Testis (tissue), 3 donors: ENCODE data around the gene MOB3B. TPM values are rescaled to one million over a fixed set of nuclear protein-coding genes. Genes with fewer than 3 reads are reported as not detected.

Source experiments
- DNase-seq: peaks from one replicate; pipeline ENCODE4 v3.0.0-alpha.2; 2019
- H3K27ac ChIP-seq, 2 donors: fragments of 200-600 bp; sonication (generic); one replicate each; pipeline ENCODE4 v1.5.1; 2019
- H3K27me3 ChIP-seq: fragments of 200-600 bp; sonication (generic); one replicate; pipeline ENCODE4 v1.5.1; 2019
- H3K36me3 ChIP-seq: fragments of 200-600 bp; sonication (generic); one replicate; pipeline ENCODE4 v1.5.1; 2017; ENCODE audit warnings: low read depth; ENCODE audit errors: missing control alignments
- H3K4me1 ChIP-seq: fragments of 200-600 bp; sonication (generic); one replicate; pipeline ENCODE4 v1.5.1; 2019
- H3K4me3 ChIP-seq, 2 donors: fragments of 200-600 bp; sonication (generic); one replicate each; pipeline ENCODE4 v1.5.1; 2017 to 2019
- H3K9me3 ChIP-seq: fragments of 200-600 bp; sonication (generic); one replicate; pipeline ENCODE4 v1.5.1; 2017
- CTCF ChIP-seq, 3 experiments: fragments of 450-650 bp in 2 of 3; fragments of 200-600 bp in 1 of 3; sonication (generic) in 1 of 3; IDR thresholded peaks; one replicate each; pipeline ENCODE4 v1.5.1; 2016 to 2019; ENCODE audit warnings: antibody characterized with exemption in 3 of 3, mild to moderate bottlenecking in 2 of 3, moderate library complexity in 1 of 3
- POLR2A ChIP-seq: fragments of 450-650 bp; IDR thresholded peaks from one replicate; pipeline ENCODE4 v1.6.1; 2017; ENCODE audit warnings: antibody characterized with exemption, mild to moderate bottlenecking, moderate library complexity
- WGBS, 2 donors: methylation state at CpG; one replicate each; pipeline ENCODE4 v1.1.5; 2018; 5-methylcytosine and 5-hydroxymethylcytosine counted together
- intact Hi-C: fragments of 100-400 bp; cut with DNase I; formaldehyde crosslinking; loops from one replicate; pipeline ENCODE4 v1.15.1; 2023; ENCODE audit warnings: low total_unique reads
- polyA plus RNA-seq: library from polyadenylated mRNA; stranded (reverse); fragments of 350-450 nt; fragmentation: Illumina TruSeq; extraction: RNeasy Lipid Tissue Mini Kit (QIAGEN cat#74804); gene quantifications from one replicate; pipeline ENCODE4 v1.2.3, GENCODE V29; 2014; ENCODE audit warnings: low read depth, low replicate concordance; ENCODE audit not compliant: insufficient read depth
- total RNA-seq, 2 donors: library from RNA; depleted of rRNA; stranded (reverse); fragments of >200 nt; gene quantifications; one replicate each; pipeline ENCODE4 v1.2.3, GENCODE V29; 2016

Gene MOB3B
- total and polyA plus RNA-seq, 3 donors from 2014 or later, result 9.1 to 23.2 (median 17.5) TPM

GRCh38 chr9:27408001-27408400 lies 121.6 kb downstream of the MOB3B start:
- no peak overlapping the region for H3K4me3 ChIP-seq
- H3K4me1 ChIP-seq, result peaks cover 20% of the 10 kb centered on the region
- H3K27ac ChIP-seq, result no peak overlapping the region
- intact Hi-C loops, result loop anchor here (10.0 kb wide), 1 partner anchor 53 kb away; no protein-coding TSS in a partner anchor
- TF ChIP-seq POLR2A, result no peak
- no peaks in the 10 kb centered on the region for H3K27me3 ChIP-seq
- WGBS, 2 donors, result 78 to 80% methylated on average over 5 of the region's 5 CpGs
- DNase-seq, result no peak
- H3K9me3 ChIP-seq, result no peaks in the 10 kb centered on the region
- no peaks in the 10 kb centered on the region for H3K36me3 ChIP-seq

GRCh38 chr9:27407491-27407890 lies 122.1 kb downstream of the MOB3B start:
- no peak for TF ChIP-seq POLR2A
- no peak for TF ChIP-seq CTCF (IDR thresholded peaks at IDR 0.05)
- no peak for DNase-seq
- Histone ChIP-seq H3K4me3 (no peak overlapping the region), H3K27me3 (no peaks in the 10 kb centered on the region), H3K36me3 (no peaks in the 10 kb centered on the region), H3K9me3 (no peaks in the 10 kb centered on the region), H3K27ac (no peak overlapping the region), H3K4me1 (peaks cover 20% of the 10 kb centered on the region)
- WGBS, 2 donors, result 17 to 38% methylated on average over 1 of the region's 1 CpG
- intact Hi-C loops, result loop anchor here (10.0 kb wide), 1 partner anchor 53 kb away; no protein-coding TSS in a partner anchor

- Histone ChIP-seq H3K4me1 (peaks cover 16% of the 10 kb centered on the region), H3K27me3 (no peaks in the 10 kb centered on the region), H3K9me3 (no peaks in the 10 kb centered on the region), H3K4me3 (no peak overlapping the region), H3K36me3 (no peaks in the 10 kb centered on the region), H3K27ac (no peak overlapping the region)
- no peak for DNase-seq
- intact Hi-C loops, result loop anchor here (10.0 kb wide), 1 partner anchor 50 kb away; no protein-coding TSS in a partner anchor
- no peak for TF ChIP-seq POLR2A
- TF ChIP-seq CTCF (IDR thresholded peaks at IDR 0.05), result no peak
Observed at GRCh38 chr9:27404661-27405060, 125.0 kb downstream of the MOB3B start.

- TF ChIP-seq CTCF (IDR thresholded peaks at IDR 0.05), result no peak
- DNase-seq, result no peak
- H3K4me1 ChIP-seq, result peaks cover 6% of the 10 kb centered on the region
- intact Hi-C loops, result loop anchor here (10.0 kb wide), 1 partner anchor 48 kb away; no protein-coding TSS in a partner anchor
- no peaks in the 10 kb centered on the region for H3K27me3 ChIP-seq
- WGBS, 2 donors, result 54 to 55% methylated on average over 2 of the region's 2 CpGs
- H3K9me3 ChIP-seq, result no peaks in the 10 kb centered on the region
- H3K27ac ChIP-seq, result no peak overlapping the region
- H3K36me3 ChIP-seq, result no peaks in the 10 kb centered on the region
- H3K4me3 ChIP-seq, result no peak overlapping the region
Observed at GRCh38 chr9:27402626-27403025, 127.0 kb downstream of the MOB3B start.

- TF ChIP-seq CTCF (IDR thresholded peaks at IDR 0.05), result no peak
- no peak for TF ChIP-seq POLR2A
- WGBS, 2 donors, result 90% methylated on average over 3 of the region's 3 CpGs
- Histone ChIP-seq H3K4me1 (peaks cover 6% of the 10 kb centered on the region), H3K4me3 (no peak overlapping the region), H3K27me3 (no peaks in the 10 kb centered on the region), H3K9me3 (no peaks in the 10 kb centered on the region), H3K27ac (no peak overlapping the region), H3K36me3 (no peaks in the 10 kb centered on the region)
- DNase-seq, result no peak
- intact Hi-C loops, result loop anchor here (10.0 kb wide), 1 partner anchor 46 kb away; no protein-coding TSS in a partner anchor
Observed at GRCh38 chr9:27400334-27400880, 129.2 kb downstream of the MOB3B start.
